Tibial nerve (tissue), 4 donors: ENCODE measurements around the gene SLC34A3.

Experiments used
- CTCF ChIP-seq, 5 experiments: fragments of 200-600 bp in 3 of 5; fragments of 450-650 bp in 2 of 5; sonication (generic) in 3 of 5; IDR thresholded peaks; one replicate each; pipeline ENCODE4 v1.5.1; 2016 to 2019; ENCODE audit warnings: antibody characterized with exemption in 5 of 5, mild to moderate bottlenecking in 3 of 5, moderate library complexity in 2 of 5
- EP300 ChIP-seq, 2 donors: sonication (generic); formaldehyde crosslinking; IDR thresholded peaks; one replicate each; pipeline ENCODE4 v1.6.1; 2017; ENCODE audit warnings: antibody characterized with exemption in 2 of 2, mild to moderate bottlenecking in 1 of 2
- POLR2A ChIP-seq, 2 donors: fragments of 450-650 bp; IDR thresholded peaks; one replicate each; pipeline ENCODE4 v1.6.1; 2017; ENCODE audit warnings: antibody characterized with exemption in 2 of 2, mild to moderate bottlenecking in 2 of 2, moderate library complexity in 2 of 2

- no peak for TF ChIP-seq CTCF (IDR thresholded peaks at IDR 0.05)
- no peak for TF ChIP-seq POLR2A (IDR thresholded peaks at IDR 0.05)
- no peak for TF ChIP-seq EP300 (IDR thresholded peaks at IDR 0.05)
Observed at GRCh38 chr9:137251490-137252268, 21.0 kb downstream of the SLC34A3 start.
